Tibial nerve (tissue), 4 donors: ENCODE results near the gene CA5A.

ENCODE experiments used
- EP300 ChIP-seq, 2 donors: sonication (generic); formaldehyde crosslinking; IDR thresholded peaks; one replicate each; pipeline ENCODE4 v1.6.1; 2017; ENCODE audit warnings: antibody characterized with exemption in 2 of 2, mild to moderate bottlenecking in 1 of 2
- POLR2A ChIP-seq, 2 donors: fragments of 450-650 bp; IDR thresholded peaks; one replicate each; pipeline ENCODE4 v1.6.1; 2017; ENCODE audit warnings: antibody characterized with exemption in 2 of 2, mild to moderate bottlenecking in 2 of 2, moderate library complexity in 2 of 2
- TF ChIP-seq, protein P1 (sequence below), 5 experiments: fragments of 200-600 bp in 3 of 5; fragments of 450-650 bp in 2 of 5; sonication (generic) in 3 of 5; IDR thresholded peaks; one replicate each; pipeline ENCODE4 v1.5.1; 2016 to 2019; ENCODE audit warnings: antibody characterized with exemption in 5 of 5, mild to moderate bottlenecking in 3 of 5, moderate library complexity in 2 of 5

DNA sequence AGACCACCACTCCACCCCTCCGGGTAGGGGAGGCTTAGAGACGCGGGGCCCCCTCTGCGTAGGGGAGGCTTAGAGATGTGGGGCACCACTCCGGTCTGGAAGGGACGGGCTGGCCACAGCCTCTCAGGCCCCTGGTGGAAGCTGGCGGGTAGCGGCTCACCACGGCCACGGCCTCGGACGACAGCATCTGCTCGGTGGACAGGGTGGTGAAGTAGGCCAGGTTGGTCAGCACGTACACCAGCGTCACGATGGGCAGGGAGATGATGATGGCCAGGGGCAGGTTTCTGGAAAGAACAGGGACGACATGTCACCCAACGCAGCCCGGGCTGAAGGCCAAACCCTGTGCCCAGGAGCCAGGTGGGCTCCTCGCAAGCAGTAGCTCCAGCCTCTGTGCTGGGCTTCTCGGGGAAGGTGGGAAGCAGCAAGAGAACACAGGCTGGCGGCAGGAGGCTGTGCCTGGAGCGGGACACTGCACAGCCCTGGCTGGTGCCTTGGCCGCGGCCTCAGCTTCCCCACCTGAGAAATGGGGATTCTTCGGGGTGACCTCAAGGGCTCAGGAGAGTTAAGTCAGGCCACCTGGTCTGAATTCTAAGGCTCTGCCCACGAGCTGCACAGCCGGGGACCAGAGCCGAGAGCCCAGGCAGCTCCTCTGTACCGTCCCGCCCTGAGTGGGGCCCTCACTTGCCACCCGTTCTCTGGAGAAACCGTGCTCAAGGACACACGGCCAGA is 96.6 kb downstream of the CA5A start:
- TF ChIP-seq POLR2A (IDR thresholded peaks at IDR 0.05): no peak
- TF ChIP-seq, protein P1, sequence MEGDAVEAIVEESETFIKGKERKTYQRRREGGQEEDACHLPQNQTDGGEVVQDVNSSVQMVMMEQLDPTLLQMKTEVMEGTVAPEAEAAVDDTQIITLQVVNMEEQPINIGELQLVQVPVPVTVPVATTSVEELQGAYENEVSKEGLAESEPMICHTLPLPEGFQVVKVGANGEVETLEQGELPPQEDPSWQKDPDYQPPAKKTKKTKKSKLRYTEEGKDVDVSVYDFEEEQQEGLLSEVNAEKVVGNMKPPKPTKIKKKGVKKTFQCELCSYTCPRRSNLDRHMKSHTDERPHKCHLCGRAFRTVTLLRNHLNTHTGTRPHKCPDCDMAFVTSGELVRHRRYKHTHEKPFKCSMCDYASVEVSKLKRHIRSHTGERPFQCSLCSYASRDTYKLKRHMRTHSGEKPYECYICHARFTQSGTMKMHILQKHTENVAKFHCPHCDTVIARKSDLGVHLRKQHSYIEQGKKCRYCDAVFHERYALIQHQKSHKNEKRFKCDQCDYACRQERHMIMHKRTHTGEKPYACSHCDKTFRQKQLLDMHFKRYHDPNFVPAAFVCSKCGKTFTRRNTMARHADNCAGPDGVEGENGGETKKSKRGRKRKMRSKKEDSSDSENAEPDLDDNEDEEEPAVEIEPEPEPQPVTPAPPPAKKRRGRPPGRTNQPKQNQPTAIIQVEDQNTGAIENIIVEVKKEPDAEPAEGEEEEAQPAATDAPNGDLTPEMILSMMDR (IDR thresholded peaks at IDR 0.05): no peak
- TF ChIP-seq EP300 (IDR thresholded peaks at IDR 0.05): no peak
